Neuronal stem cell (in vitro differentiated cells): ENCODE results near the gene IGF2R.

Source experiments
- DNase-seq: peaks from one replicate; pipeline ENCODE4 v3.0.0-alpha.2; 2013; ENCODE audit warnings: low spot score
- H2AFZ ChIP-seq: one replicate; pipeline ENCODE4 v1.6.1; 2013; ENCODE audit warnings: mild to moderate bottlenecking, low read length, inconsistent platforms
- H2AK5ac ChIP-seq: 2 replicates; pipeline ENCODE4 v1.6.1; 2013; ENCODE audit warnings: low read depth, mild to moderate bottlenecking, inconsistent platforms, low read length, moderate library complexity, mixed read lengths
- H2BK120ac ChIP-seq: 2 replicates; pipeline ENCODE4 v1.6.1; 2013; ENCODE audit warnings: low read depth, mild to moderate bottlenecking, inconsistent platforms, low read length, moderate library complexity, mixed read lengths
- H2BK12ac ChIP-seq: one replicate; pipeline ENCODE4 v1.6.1; 2013; ENCODE audit warnings: low read length, inconsistent platforms
- H2BK15ac ChIP-seq: 2 replicates; pipeline ENCODE4 v1.6.1; 2013; ENCODE audit warnings: mild to moderate bottlenecking, low read length, inconsistent platforms, mixed read lengths
- H2BK5ac ChIP-seq: one replicate; pipeline ENCODE4 v1.6.1; 2013; ENCODE audit warnings: inconsistent platforms, mild to moderate bottlenecking, low read length, moderate library complexity
- H3K14ac ChIP-seq: one replicate; pipeline ENCODE4 v1.6.1; 2013; ENCODE audit warnings: low read length, inconsistent platforms
- H3K18ac ChIP-seq: 2 replicates; pipeline ENCODE4 v1.6.1; 2013; ENCODE audit warnings: low read length, inconsistent platforms
- H3K23ac ChIP-seq: 2 replicates; pipeline ENCODE4 v1.6.1; 2013; ENCODE audit warnings: low read depth, mild to moderate bottlenecking, mixed read lengths, low read length, inconsistent platforms; ENCODE audit not compliant: poor library complexity
- H3K27ac ChIP-seq: replicated peaks from 3 replicates; pipeline ENCODE4 v1.5.1; 2013; ENCODE audit warnings: low read length, inconsistent platforms
- H3K27me3 ChIP-seq, 3 experiments: 2 replicates each; pipeline ENCODE4 v1.6.1; 2013; ENCODE audit warnings: low read length in 3 of 3, mild to moderate bottlenecking in 2 of 3, inconsistent platforms in 1 of 3, low read depth in 1 of 3, mixed read lengths in 1 of 3, moderate library complexity in 1 of 3; ENCODE audit not compliant: control insufficient read depth in 3 of 3, insufficient read depth in 3 of 3
- H3K36me3 ChIP-seq, 2 donors: replicated peaks in 1 of 2; 2 replicates each; pipeline ENCODE4 v1.6.1; 2013; ENCODE audit warnings: low read length in 2 of 2; ENCODE audit not compliant: control insufficient read depth in 2 of 2, insufficient read depth in 2 of 2
- H3K4ac ChIP-seq: 2 replicates; pipeline ENCODE4 v1.6.1; 2013; ENCODE audit warnings: inconsistent platforms, mild to moderate bottlenecking, low read length, moderate library complexity
- H3K4me1 ChIP-seq, 2 donors: 1 replicate in 1 of 2; 2 replicates in 1 of 2; pipeline ENCODE4 v1.6.1; 2013; ENCODE audit warnings: low read length in 2 of 2, low read depth in 1 of 2; ENCODE audit not compliant: control insufficient read depth in 2 of 2, insufficient read depth in 1 of 2
- H3K4me2 ChIP-seq: one replicate; pipeline ENCODE4 v1.6.1; 2013; ENCODE audit warnings: mild to moderate bottlenecking, low read length, inconsistent platforms; ENCODE audit not compliant: insufficient read depth, poor library complexity, severe bottlenecking
- H3K4me3 ChIP-seq, 2 donors: 2 replicates each; pipeline ENCODE4 v1.5.1; 2013; ENCODE audit warnings: low read length in 2 of 2, mild to moderate bottlenecking in 2 of 2, inconsistent platforms in 1 of 2, moderate library complexity in 1 of 2
- H3K79me1 ChIP-seq: one replicate; pipeline ENCODE4 v1.6.1; 2013; ENCODE audit warnings: low read depth, mild to moderate bottlenecking, inconsistent platforms, low read length, moderate library complexity
- H3K9ac ChIP-seq: one replicate; pipeline ENCODE4 v1.6.1; 2013; ENCODE audit warnings: mild to moderate bottlenecking, low read depth, low read length, inconsistent platforms; ENCODE audit not compliant: poor library complexity
- H3K9me3 ChIP-seq, 2 donors: replicated peaks in 1 of 2; 2 replicates each; pipeline versions ENCODE3 to v1.6.1; 2013; ENCODE audit warnings: low read length in 2 of 2, mild to moderate bottlenecking in 2 of 2, inconsistent platforms in 1 of 2, low read depth in 1 of 2, mixed read lengths in 1 of 2, moderate library complexity in 1 of 2; ENCODE audit not compliant: control insufficient read depth in 2 of 2, insufficient read depth in 1 of 2
- H4K8ac ChIP-seq: one replicate; pipeline ENCODE4 v1.6.1; 2013; ENCODE audit warnings: low read depth, mild to moderate bottlenecking, inconsistent platforms, low read length, moderate library complexity
- H4K91ac ChIP-seq: one replicate; pipeline ENCODE4 v1.6.1; 2013; ENCODE audit warnings: low read length, low read depth, mild to moderate bottlenecking, inconsistent platforms; ENCODE audit not compliant: poor library complexity
- WGBS, 2 donors: extraction: QIAGEN DNeasy Blood & Tissue Kit; methylation state at CpG; one replicate each; pipeline ENCODE4 v1.1.7; 2013; ENCODE audit warnings: missing lambda C conversion rate in 2 of 2, mixed read lengths in 1 of 2; ENCODE audit not compliant: insufficient read length in 2 of 2, insufficient replicate concordance in 1 of 2; ENCODE audit errors: extremely low coverage in 2 of 2; 5-methylcytosine and 5-hydroxymethylcytosine counted together

Gene IGF2R

GRCh38 chr6:159995405-159995804, 26.5 kb downstream of the IGF2R start:
- Histone ChIP-seq H3K4me2 (no peak overlapping the region), H3K23ac (no peak overlapping the region), H3K79me1 (peaks cover 12% of the 10 kb centered on the region), H3K4me3 (no peak overlapping the region), H3K27me3 (no peaks in the 10 kb centered on the region), H2BK5ac (no peak overlapping the region), H3K14ac (no peak overlapping the region), H3K4me1 (no peaks in the 10 kb centered on the region), H2BK120ac (no peak overlapping the region), H2AFZ (no peak overlapping the region), H3K9ac (no peak overlapping the region), H3K4ac (no peak overlapping the region), H3K18ac (no peak overlapping the region), H2AK5ac (no peak overlapping the region), H2BK12ac (no peak overlapping the region), H2BK15ac (no peak overlapping the region), H3K27ac (no peak overlapping the region), H3K9me3 (peaks cover 4 to 63% of the 10 kb centered on the region in 2 donors), H3K36me3 (peaks cover 16 to 87% of the 10 kb centered on the region in 2 donors), H4K8ac (no peak overlapping the region), H4K91ac (no peak overlapping the region)
- WGBS, 2 donors = no CpG with 5 or more reads among the region's 2 CpGs
- no peak for DNase-seq

- Histone ChIP-seq H3K4me2 (no peak overlapping the region), H3K4me3 (no peak overlapping the region), H3K14ac (no peak overlapping the region), H2AFZ (no peak overlapping the region), H2BK5ac (no peak overlapping the region), H3K4ac (no peak overlapping the region), H3K79me1 (peaks cover 16% of the 10 kb centered on the region), H3K9ac (peak overlapping the region; percentile 47), H2BK120ac (no peak overlapping the region), H3K27ac (no peak overlapping the region), H4K91ac (no peak overlapping the region), H3K4me1 (no peaks in the 10 kb centered on the region), H3K36me3 (peaks cover 16 to 89% of the 10 kb centered on the region in 2 donors), H3K18ac (no peak overlapping the region), H2AK5ac (no peak overlapping the region), H3K23ac (no peak overlapping the region), H2BK12ac (no peak overlapping the region), H2BK15ac (no peak overlapping the region), H3K27me3 (no peaks in the 10 kb centered on the region), H4K8ac (no peak overlapping the region), H3K9me3 (peaks cover 4 to 63% of the 10 kb centered on the region in 2 donors)
- DNase-seq = no peak
- no CpG with 5 or more reads among the region's 5 CpGs for WGBS, 2 donors
Measured at GRCh38 chr6:159996087-159996622, 27.3 kb downstream of the IGF2R start.

GRCh38 chr6:159996626-159997497, 28.0 kb downstream of the IGF2R start:
- peak overlapping the region in 1 of 2 donors; percentile 15 for H3K4me3 ChIP-seq
- H3K23ac ChIP-seq = peak overlapping the region; percentile 75
- H2AK5ac ChIP-seq = no peak overlapping the region
- no CpG with 5 or more reads among the region's 12 CpGs for WGBS, 2 donors
- H3K18ac ChIP-seq = peak overlapping the region; percentile 51
- H3K4ac ChIP-seq = no peak overlapping the region
- H3K9me3 ChIP-seq = peaks cover 2 to 57% of the 10 kb centered on the region in 2 donors
- H4K8ac ChIP-seq = no peak overlapping the region
- no peak overlapping the region for H4K91ac ChIP-seq
- no peak overlapping the region for H3K4me2 ChIP-seq
- no peak for DNase-seq
- peaks cover 17% of the 10 kb centered on the region for H3K79me1 ChIP-seq
- peaks cover 14 to 86% of the 10 kb centered on the region in 2 donors for H3K36me3 ChIP-seq
- H2BK120ac ChIP-seq = no peak overlapping the region
- peak overlapping the region; percentile 47 for H3K9ac ChIP-seq
- H3K27me3 ChIP-seq = no peaks in the 10 kb centered on the region
- no peak overlapping the region for H2AFZ ChIP-seq
- no peak overlapping the region for H3K27ac ChIP-seq
- peak overlapping the region; percentile 47 for H3K14ac ChIP-seq
- H2BK12ac ChIP-seq = no peak overlapping the region
- H3K4me1 ChIP-seq = no peaks in the 10 kb centered on the region
- H2BK15ac ChIP-seq = no peak overlapping the region
- H2BK5ac ChIP-seq = no peak overlapping the region

GRCh38 chr6:159997498-159998101, 28.7 kb downstream of the IGF2R start:
- Histone ChIP-seq H3K4me2 (no peak overlapping the region), H3K4me1 (no peaks in the 10 kb centered on the region), H3K14ac (no peak overlapping the region), H3K27ac (no peak overlapping the region), H3K36me3 (peaks cover 13 to 83% of the 10 kb centered on the region in 2 donors), H2AK5ac (no peak overlapping the region), H3K9ac (no peak overlapping the region), H3K79me1 (peaks cover 17% of the 10 kb centered on the region), H3K23ac (no peak overlapping the region), H3K4ac (no peak overlapping the region), H2AFZ (no peak overlapping the region), H2BK120ac (no peak overlapping the region), H4K91ac (no peak overlapping the region), H2BK12ac (no peak overlapping the region), H3K18ac (no peak overlapping the region), H2BK15ac (no peak overlapping the region), H2BK5ac (no peak overlapping the region), H3K4me3 (no peak overlapping the region), H4K8ac (no peak overlapping the region), H3K27me3 (no peaks in the 10 kb centered on the region), H3K9me3 (peaks cover 2 to 51% of the 10 kb centered on the region in 2 donors)
- WGBS, 2 donors = no CpG with 5 or more reads among the region's 11 CpGs
- no peak for DNase-seq
